Middle frontal gyrus (tissue), 1 donor: Measurements from ENCODE around the gene KLHL35.
"Not testable (repeated sequence)": the region's sequence is repeated elsewhere in the genome, so short reads cannot be mapped to it uniquely, and the experiment has no call there.

ENCODE experiments used
- DNase-seq: peaks from one replicate; pipeline ENCODE4 v3.0.0-alpha.2; 2015; ENCODE audit warnings: low spot score; ENCODE audit errors: extremely low spot score

KLHL35 gene

GRCh38 chr11:75394085-75394840, 38.7 kb downstream of the KLHL35 start:
- DNase-seq: no peak

- no peak for DNase-seq
These were observed 43.1 kb downstream of the KLHL35 start for GRCh38 chr11:75389925-75390324.

GRCh38 chr11:75389276-75389605, 43.8 kb downstream of the KLHL35 start:
- no peak for DNase-seq

- DNase-seq: peak; percentile 78
These were observed 44.4 kb downstream of the KLHL35 start for GRCh38 chr11:75388386-75389275.

GRCh38 chr11:75387736-75388294, 45.2 kb downstream of the KLHL35 start:
- no peak for DNase-seq

GRCh38 chr11:75386942-75387630, 45.9 kb downstream of the KLHL35 start:
- no peak for DNase-seq

- peak; percentile 77 for DNase-seq
These were observed 48.4 kb downstream of the KLHL35 start for GRCh38 chr11:75384438-75385080.

GRCh38 chr11:75383246-75383645, 49.8 kb downstream of the KLHL35 start:
- no peak for DNase-seq

- DNase-seq: no peak
These were observed 52.1 kb downstream of the KLHL35 start for GRCh38 chr11:75380716-75381420.

- no peak for DNase-seq
These were observed 52.8 kb downstream of the KLHL35 start for GRCh38 chr11:75380245-75380644.

- DNase-seq: not testable (repeated sequence)
These were observed 54.2 kb downstream of the KLHL35 start for GRCh38 chr11:75378776-75379175.

GRCh38 chr11:75376175-75376574, 56.8 kb downstream of the KLHL35 start:
- no peak for DNase-seq

- DNase-seq: no peak
These were observed 57.4 kb downstream of the KLHL35 start for GRCh38 chr11:75375626-75376025.

- DNase-seq: no peak
These were observed 58.4 kb downstream of the KLHL35 start for GRCh38 chr11:75374646-75375045.

GRCh38 chr11:75373201-75373600, 59.8 kb downstream of the KLHL35 start:
- no peak for DNase-seq
